Nephron progenitor cell (in vitro differentiated cells): ENCODE results near the gene NGRN.
A peak's percentile ranks its signal among the peaks of the same experiment; 100 is the strongest.
"Not testable (repeated sequence)": the region's sequence is repeated elsewhere in the genome, so short reads cannot be mapped to it uniquely, and the experiment has no call there.

Experiments
- DNase-seq: peaks from one replicate; pipeline ENCODE4 v3.0.0; 2021
- H3K27ac Mint-ChIP-seq: 2 replicates; pipeline ENCODE4 v1.8.0; 2021; ENCODE audit warnings: mild to moderate bottlenecking, moderate library complexity, mixed read lengths
- H3K27me3 Mint-ChIP-seq: 2 replicates; pipeline ENCODE4 v1.8.0; 2021; ENCODE audit warnings: mild to moderate bottlenecking, low read depth, mixed read lengths; ENCODE audit not compliant: poor library complexity
- H3K36me3 Mint-ChIP-seq: 2 replicates; pipeline ENCODE4 v1.8.0; 2021; ENCODE audit warnings: low read depth, mixed read lengths
- H3K4me1 Mint-ChIP-seq: 2 replicates; pipeline ENCODE4 v1.8.0; 2021; ENCODE audit warnings: mixed read lengths
- H3K4me3 Mint-ChIP-seq: 2 replicates; pipeline ENCODE4 v1.8.0; 2021; ENCODE audit warnings: mild to moderate bottlenecking, moderate library complexity, mixed read lengths
- H3K9me3 Mint-ChIP-seq: 2 replicates; pipeline ENCODE4 v1.8.0; 2021; ENCODE audit warnings: mild to moderate bottlenecking, moderate library complexity, mixed read lengths
- CTCF ChIP-seq: fragments of 200-600 bp; sonication (generic); IDR thresholded peaks from 2 replicates; pipeline ENCODE4 v1.5.0; 2021; ENCODE audit warnings: antibody characterized with exemption

Gene NGRN

GRCh38 chr15:90294159-90294558 lies 28.7 kb downstream of the NGRN start:
- Mint-ChIP-seq H3K9me3 (peaks cover 4% of the 10 kb centered on the region), H3K4me3 (no peak overlapping the region), H3K4me1 (peaks cover 9% of the 10 kb centered on the region), H3K27me3 (peaks cover 12% of the 10 kb centered on the region), H3K36me3 (no peaks in the 10 kb centered on the region), H3K27ac (no peak overlapping the region)
- no peak for TF ChIP-seq CTCF
- DNase-seq = no peak

GRCh38 chr15:90294601-90295269 lies 29.3 kb downstream of the NGRN start:
- no peak for DNase-seq
- no peak overlapping the region for H3K4me3 Mint-ChIP-seq
- no peaks in the 10 kb centered on the region for H3K36me3 Mint-ChIP-seq
- no peak overlapping the region for H3K27ac Mint-ChIP-seq
- peaks cover 9% of the 10 kb centered on the region for H3K4me1 Mint-ChIP-seq
- peak; percentile 7 for TF ChIP-seq CTCF
- H3K27me3 Mint-ChIP-seq = peaks cover 12% of the 10 kb centered on the region
- peaks cover 4% of the 10 kb centered on the region for H3K9me3 Mint-ChIP-seq

GRCh38 chr15:90295270-90295648 lies 29.8 kb downstream of the NGRN start:
- Mint-ChIP-seq H3K4me1 (peaks cover 9% of the 10 kb centered on the region), H3K27me3 (peaks cover 12% of the 10 kb centered on the region), H3K4me3 (no peak overlapping the region), H3K36me3 (no peaks in the 10 kb centered on the region), H3K9me3 (peaks cover 4% of the 10 kb centered on the region), H3K27ac (no peak overlapping the region)
- no peak for TF ChIP-seq CTCF
- no peak for DNase-seq

- H3K9me3 Mint-ChIP-seq, H3K27ac Mint-ChIP-seq, DNase-seq, H3K4me3 Mint-ChIP-seq, H3K36me3 Mint-ChIP-seq: not testable (repeated sequence)
- Mint-ChIP-seq H3K27me3 (peaks cover 12% of the 10 kb centered on the region), H3K4me1 (peaks cover 12% of the 10 kb centered on the region)
Measured at GRCh38 chr15:90296316-90296884, 30.9 kb downstream of the NGRN start.

- Mint-ChIP-seq H3K4me3 (no peak overlapping the region), H3K27ac (no peak overlapping the region), H3K9me3 (peaks cover 4% of the 10 kb centered on the region), H3K36me3 (no peaks in the 10 kb centered on the region), H3K4me1 (peaks cover 14% of the 10 kb centered on the region), H3K27me3 (peaks cover 12% of the 10 kb centered on the region)
- TF ChIP-seq CTCF = no peak
- no peak for DNase-seq
Measured at GRCh38 chr15:90297021-90297420, 31.5 kb downstream of the NGRN start.

GRCh38 chr15:90300541-90300940 lies 35.1 kb downstream of the NGRN start:
- peaks cover 10% of the 10 kb centered on the region for H3K4me1 Mint-ChIP-seq
- peaks cover 4% of the 10 kb centered on the region for H3K9me3 Mint-ChIP-seq
- TF ChIP-seq CTCF = no peak
- H3K36me3 Mint-ChIP-seq = no peaks in the 10 kb centered on the region
- no peak overlapping the region for H3K27ac Mint-ChIP-seq
- H3K27me3 Mint-ChIP-seq = peaks cover 4% of the 10 kb centered on the region
- no peak for DNase-seq
- no peak overlapping the region for H3K4me3 Mint-ChIP-seq
